SH-SY5Y (cell line): ENCODE data around the gene TCF15.

Experiments
- GATA2 ChIP-seq: IDR thresholded peaks from 2 replicates; pipeline ENCODE4 v1.6.1; 2011; ENCODE audit warnings: mild to moderate bottlenecking, low read depth, low read length
- GATA3 ChIP-seq: IDR thresholded peaks from 2 replicates; pipeline ENCODE4 v1.6.1; 2011; ENCODE audit warnings: low read depth, mild to moderate bottlenecking, low read length, moderate library complexity

DNA sequence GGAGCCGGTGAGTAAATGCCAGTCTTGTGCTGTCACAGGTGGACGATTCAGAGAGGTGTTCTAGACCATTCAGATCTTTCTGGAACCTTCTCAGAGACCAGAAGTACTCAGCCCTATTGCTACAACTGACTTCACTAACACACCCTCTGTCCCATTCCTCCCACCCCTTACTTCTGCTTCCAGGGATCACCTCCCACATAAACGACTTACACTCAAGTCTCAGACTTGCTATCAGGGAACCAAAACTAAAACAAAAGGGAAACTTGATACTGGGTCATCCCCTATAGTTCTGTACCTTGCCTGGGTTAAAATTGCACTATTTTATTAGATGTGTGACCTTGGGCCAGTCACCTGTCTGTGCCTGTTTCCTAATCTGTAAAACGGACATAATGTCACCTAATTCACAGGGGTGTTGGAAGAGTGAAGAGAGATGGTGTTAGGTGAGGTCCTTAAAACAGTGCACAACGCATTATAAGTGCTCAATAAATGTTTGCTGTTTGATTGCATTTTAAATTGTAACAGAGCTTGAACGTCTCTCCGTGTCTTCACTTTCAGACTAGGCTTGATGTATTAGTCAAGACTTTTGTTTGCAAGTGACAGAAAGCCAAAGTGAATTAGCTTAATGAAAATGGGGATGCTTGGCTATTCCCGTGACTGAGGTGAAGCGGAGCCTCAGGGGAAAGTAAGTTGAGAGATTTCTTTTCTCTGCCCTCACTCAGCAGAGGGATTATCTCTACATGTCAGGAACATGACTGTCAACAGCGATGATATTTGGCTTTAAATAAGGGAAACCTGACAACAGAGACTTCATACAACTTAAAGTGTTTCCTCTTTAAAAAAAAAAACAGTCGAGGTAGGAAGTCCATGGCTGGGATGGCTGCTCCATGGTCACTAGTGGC is 45.9 kb upstream of the TCF15 start:
- TF ChIP-seq GATA2 (no peak), GATA3 (no peak)
